Neural cell (in vitro differentiated cells): ENCODE measurements around the gene USP2. TPM values are rescaled to one million over a fixed set of nuclear protein-coding genes. Genes with fewer than 3 reads are reported as not detected.

Experiments
- H2AFZ ChIP-seq: fragments of 200-600, 300-800 bp; sonication (generic), shearing (Covaris generic); 2 replicates; pipeline ENCODE4 v1.6.0; 2014; ENCODE audit warnings: low read depth, mild to moderate bottlenecking, antibody characterized with exemption, low read length, moderate library complexity
- H3F3A ChIP-seq: fragments of 200-600 bp; shearing (Covaris generic); 2 replicates; pipeline ENCODE4 v1.6.1; 2016; ENCODE audit warnings: mild to moderate bottlenecking, moderate library complexity, mixed read lengths, antibody characterized with exemption, low read length; ENCODE audit not compliant: insufficient read depth, poor library complexity, severe bottlenecking
- H3K27ac ChIP-seq: fragments of 200-600, 300-800 bp; sonication (generic), shearing (Covaris generic); 2 replicates; pipeline ENCODE4 v1.5.1; 2014; ENCODE audit warnings: mild to moderate bottlenecking, low read length, moderate library complexity
- H3K27me3 ChIP-seq: fragments of 300-800, 200-600 bp; sonication (generic), shearing (Covaris generic); 2 replicates; pipeline ENCODE4 v1.6.0; 2014; ENCODE audit warnings: mild to moderate bottlenecking, low read depth, low read length, moderate library complexity; ENCODE audit not compliant: insufficient read depth
- H3K36me3 ChIP-seq: fragments of 300-800, 200-600 bp; sonication (generic), shearing (Covaris generic); 2 replicates; pipeline ENCODE4 v1.5.1; 2014; ENCODE audit warnings: mild to moderate bottlenecking, antibody characterized with exemption, low read length, moderate library complexity; ENCODE audit not compliant: insufficient read depth
- H3K4me2 ChIP-seq: fragments of 300-800, 200-600 bp; sonication (generic), shearing (Covaris generic); 2 replicates; pipeline ENCODE4 v1.6.0; 2014; ENCODE audit warnings: mild to moderate bottlenecking, low read length
- H3K4me3 ChIP-seq: fragments of 300-800, 200-600 bp; sonication (generic), shearing (Covaris generic); 2 replicates; pipeline ENCODE4 v1.5.1; 2014; ENCODE audit warnings: mild to moderate bottlenecking, low read length, moderate library complexity
- H3K79me2 ChIP-seq: fragments of 200-600 bp; shearing (Covaris generic); replicated peaks from 2 replicates; pipeline ENCODE4 v1.6.0; 2014; ENCODE audit warnings: mild to moderate bottlenecking, low read length, moderate library complexity; ENCODE audit not compliant: insufficient read depth
- H3K9ac ChIP-seq: fragments of 300-800, 200-600 bp; sonication (generic), shearing (Covaris generic); 2 replicates; pipeline ENCODE4 v1.6.1; 2016; ENCODE audit warnings: mild to moderate bottlenecking, low read length, mixed read lengths
- H3K9me2 ChIP-seq: fragments of 200-600 bp; shearing (Covaris generic); 2 replicates; pipeline ENCODE4 v1.6.1; 2016; ENCODE audit warnings: mild to moderate bottlenecking, low read length, mixed read lengths; ENCODE audit not compliant: insufficient read depth
- H3K9me3 ChIP-seq: fragments of 200-600, 300-800 bp; sonication (generic), shearing (Covaris generic); 2 replicates; pipeline ENCODE4 v1.6.1; 2016; ENCODE audit warnings: mild to moderate bottlenecking, mixed run types, low read length, moderate library complexity, mixed read lengths
- H4K20me1 ChIP-seq: fragments of 200-600 bp; shearing (Covaris generic); 2 replicates; pipeline ENCODE4 v1.6.1; 2016; ENCODE audit warnings: mild to moderate bottlenecking, mixed run types; ENCODE audit not compliant: insufficient read depth
- EP300 ChIP-seq: fragments of 450-650 bp; conservative IDR thresholded peaks from 2 replicates; pipeline ENCODE4 v1.6.1; 2014; ENCODE audit warnings: antibody characterized with exemption, mild to moderate bottlenecking, moderate library complexity; ENCODE audit not compliant: poor library complexity, severe bottlenecking
- EZH2 ChIP-seq: fragments of 200-600, 300-800 bp; shearing (Covaris generic), sonication (generic); IDR thresholded peaks from 2 replicates; pipeline ENCODE4 v1.6.1; 2014; ENCODE audit warnings: antibody characterized with exemption, low read length, borderline replicate concordance, mild to moderate bottlenecking; ENCODE audit not compliant: insufficient read depth, poor library complexity, severe bottlenecking
- MXI1 ChIP-seq: fragments of 450-650 bp; conservative IDR thresholded peaks from 2 replicates; pipeline ENCODE4 v1.6.1; 2014; ENCODE audit warnings: antibody characterized with exemption, mild to moderate bottlenecking; ENCODE audit not compliant: poor library complexity, severe bottlenecking
- POLR2AphosphoS5 ChIP-seq: IDR thresholded peaks from 2 replicates; pipeline ENCODE4 v1.6.1; 2012
- RAD21 ChIP-seq: fragments of 450-650 bp; conservative IDR thresholded peaks from 2 replicates; pipeline ENCODE4 v1.6.1; 2014; ENCODE audit warnings: antibody characterized with exemption, mild to moderate bottlenecking, moderate library complexity
- SMC3 ChIP-seq: fragments of 450-650 bp; conservative IDR thresholded peaks from 2 replicates; pipeline ENCODE4 v1.6.1; 2014; ENCODE audit warnings: antibody characterized with exemption, mild to moderate bottlenecking, moderate library complexity; ENCODE audit not compliant: poor library complexity
- TAF1 ChIP-seq: IDR thresholded peaks from 2 replicates; pipeline ENCODE4 v1.6.1; 2012; ENCODE audit warnings: low read depth
- polyA plus RNA-seq: library from polyadenylated mRNA; depleted of rRNA; stranded (reverse); fragments of >200 nt; gene quantifications from 2 replicates; pipeline ENCODE4 v1.2.3, GENCODE V29; 2014
- TF ChIP-seq, protein P1 (sequence below): IDR thresholded peaks from 2 replicates; pipeline ENCODE4 v1.6.1; 2012; ENCODE audit warnings: borderline replicate concordance
- TF ChIP-seq, protein P2 (sequence below): fragments of 450-650 bp; IDR thresholded peaks from 2 replicates; pipeline ENCODE4 v1.5.1; 2014; ENCODE audit warnings: antibody characterized with exemption, mild to moderate bottlenecking, moderate library complexity; ENCODE audit not compliant: poor library complexity, severe bottlenecking

USP2 gene
- polyA plus RNA-seq, 1 donor from 2014 or later, result 0.59 TPM

DNA sequence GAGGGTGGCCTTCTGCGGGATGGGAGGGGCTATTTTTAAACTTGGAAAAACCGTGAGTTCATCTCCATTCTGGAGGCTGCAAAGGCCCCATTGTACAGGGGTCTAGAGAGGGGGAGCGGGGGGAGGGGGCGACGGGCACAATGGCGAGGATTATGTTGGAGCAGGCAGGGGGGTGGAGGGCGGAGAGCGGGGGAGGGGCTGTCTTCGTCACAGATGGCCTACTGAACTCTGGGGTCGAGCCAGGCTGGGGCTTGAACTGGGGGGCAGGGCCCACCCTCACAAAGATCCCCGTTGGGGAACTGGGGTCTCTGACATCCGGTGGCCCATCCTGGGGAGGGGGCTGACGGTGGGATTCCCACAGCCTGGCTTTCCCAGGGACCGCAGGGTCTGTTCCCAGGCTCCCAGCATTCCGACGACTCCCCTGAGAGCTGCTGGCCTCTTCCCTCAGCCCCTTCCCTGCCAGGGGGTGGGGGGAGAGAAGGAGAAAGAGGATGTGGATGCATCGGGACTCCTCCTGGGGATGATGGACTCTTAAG, 61.2 kb downstream of the USP2 start:
- Histone ChIP-seq H3K27ac (no peak overlapping the region), H3K79me2 (no peaks in the 10 kb centered on the region), H4K20me1 (no peaks in the 10 kb centered on the region), H3K4me3 (no peak overlapping the region), H3K4me2 (no peak overlapping the region), H3K9me2 (no peaks in the 10 kb centered on the region), H3F3A (no peaks in the 10 kb centered on the region), H3K36me3 (no peaks in the 10 kb centered on the region), H3K27me3 (peaks cover 21% of the 10 kb centered on the region), H2AFZ (no peak overlapping the region), H3K9me3 (no peaks in the 10 kb centered on the region), H3K9ac (no peak overlapping the region)
- TF ChIP-seq TAF1 (no peak), SMC3 (no peak), EZH2 (no peak)
- TF ChIP-seq, protein P1, sequence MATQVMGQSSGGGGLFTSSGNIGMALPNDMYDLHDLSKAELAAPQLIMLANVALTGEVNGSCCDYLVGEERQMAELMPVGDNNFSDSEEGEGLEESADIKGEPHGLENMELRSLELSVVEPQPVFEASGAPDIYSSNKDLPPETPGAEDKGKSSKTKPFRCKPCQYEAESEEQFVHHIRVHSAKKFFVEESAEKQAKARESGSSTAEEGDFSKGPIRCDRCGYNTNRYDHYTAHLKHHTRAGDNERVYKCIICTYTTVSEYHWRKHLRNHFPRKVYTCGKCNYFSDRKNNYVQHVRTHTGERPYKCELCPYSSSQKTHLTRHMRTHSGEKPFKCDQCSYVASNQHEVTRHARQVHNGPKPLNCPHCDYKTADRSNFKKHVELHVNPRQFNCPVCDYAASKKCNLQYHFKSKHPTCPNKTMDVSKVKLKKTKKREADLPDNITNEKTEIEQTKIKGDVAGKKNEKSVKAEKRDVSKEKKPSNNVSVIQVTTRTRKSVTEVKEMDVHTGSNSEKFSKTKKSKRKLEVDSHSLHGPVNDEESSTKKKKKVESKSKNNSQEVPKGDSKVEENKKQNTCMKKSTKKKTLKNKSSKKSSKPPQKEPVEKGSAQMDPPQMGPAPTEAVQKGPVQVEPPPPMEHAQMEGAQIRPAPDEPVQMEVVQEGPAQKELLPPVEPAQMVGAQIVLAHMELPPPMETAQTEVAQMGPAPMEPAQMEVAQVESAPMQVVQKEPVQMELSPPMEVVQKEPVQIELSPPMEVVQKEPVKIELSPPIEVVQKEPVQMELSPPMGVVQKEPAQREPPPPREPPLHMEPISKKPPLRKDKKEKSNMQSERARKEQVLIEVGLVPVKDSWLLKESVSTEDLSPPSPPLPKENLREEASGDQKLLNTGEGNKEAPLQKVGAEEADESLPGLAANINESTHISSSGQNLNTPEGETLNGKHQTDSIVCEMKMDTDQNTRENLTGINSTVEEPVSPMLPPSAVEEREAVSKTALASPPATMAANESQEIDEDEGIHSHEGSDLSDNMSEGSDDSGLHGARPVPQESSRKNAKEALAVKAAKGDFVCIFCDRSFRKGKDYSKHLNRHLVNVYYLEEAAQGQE, result no peak

DNA sequence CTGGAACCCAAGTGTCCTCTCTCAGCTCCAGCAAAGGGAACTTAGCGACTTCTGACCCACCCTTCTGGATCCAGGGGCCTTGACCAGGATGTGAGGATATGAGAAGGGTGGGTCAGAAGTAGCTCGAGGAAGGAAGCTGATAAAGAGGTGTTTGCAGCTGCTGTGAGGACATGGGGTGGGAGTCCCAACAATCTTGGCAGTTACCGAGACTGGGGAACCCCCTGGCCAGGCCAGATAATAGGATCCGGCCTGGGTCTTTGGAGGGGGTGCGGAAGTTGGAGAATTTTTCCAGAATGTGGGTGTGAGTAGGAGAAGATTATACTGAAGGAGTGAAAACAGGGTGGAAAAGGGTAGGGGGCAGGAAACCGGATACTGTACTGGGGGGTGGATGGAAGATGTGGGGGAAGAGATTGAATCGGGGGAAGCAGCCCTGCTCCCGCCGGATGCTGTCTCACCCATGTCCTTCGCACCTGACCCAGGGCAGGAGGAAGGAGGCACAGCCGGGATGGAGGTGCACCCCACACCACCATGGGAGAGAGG, 61.7 kb downstream of the USP2 start:
- Histone ChIP-seq H4K20me1 (no peaks in the 10 kb centered on the region), H3K9me2 (no peaks in the 10 kb centered on the region), H2AFZ (no peak overlapping the region), H3K27ac (no peak overlapping the region), H3K27me3 (peaks cover 25% of the 10 kb centered on the region), H3K4me3 (no peak overlapping the region), H3K36me3 (no peaks in the 10 kb centered on the region), H3K4me2 (no peak overlapping the region), H3K9me3 (no peaks in the 10 kb centered on the region), H3F3A (no peaks in the 10 kb centered on the region), H3K79me2 (no peaks in the 10 kb centered on the region), H3K9ac (no peak overlapping the region)
- TF ChIP-seq, protein P1, result no peak
- TF ChIP-seq RAD21, result no peak
- no peak for TF ChIP-seq EZH2
- TF ChIP-seq MXI1, result no peak
- no peak for TF ChIP-seq SMC3
- TF ChIP-seq TAF1, result no peak
- TF ChIP-seq, protein P2, sequence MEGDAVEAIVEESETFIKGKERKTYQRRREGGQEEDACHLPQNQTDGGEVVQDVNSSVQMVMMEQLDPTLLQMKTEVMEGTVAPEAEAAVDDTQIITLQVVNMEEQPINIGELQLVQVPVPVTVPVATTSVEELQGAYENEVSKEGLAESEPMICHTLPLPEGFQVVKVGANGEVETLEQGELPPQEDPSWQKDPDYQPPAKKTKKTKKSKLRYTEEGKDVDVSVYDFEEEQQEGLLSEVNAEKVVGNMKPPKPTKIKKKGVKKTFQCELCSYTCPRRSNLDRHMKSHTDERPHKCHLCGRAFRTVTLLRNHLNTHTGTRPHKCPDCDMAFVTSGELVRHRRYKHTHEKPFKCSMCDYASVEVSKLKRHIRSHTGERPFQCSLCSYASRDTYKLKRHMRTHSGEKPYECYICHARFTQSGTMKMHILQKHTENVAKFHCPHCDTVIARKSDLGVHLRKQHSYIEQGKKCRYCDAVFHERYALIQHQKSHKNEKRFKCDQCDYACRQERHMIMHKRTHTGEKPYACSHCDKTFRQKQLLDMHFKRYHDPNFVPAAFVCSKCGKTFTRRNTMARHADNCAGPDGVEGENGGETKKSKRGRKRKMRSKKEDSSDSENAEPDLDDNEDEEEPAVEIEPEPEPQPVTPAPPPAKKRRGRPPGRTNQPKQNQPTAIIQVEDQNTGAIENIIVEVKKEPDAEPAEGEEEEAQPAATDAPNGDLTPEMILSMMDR, result no peak
- no peak for TF ChIP-seq EP300
- TF ChIP-seq POLR2AphosphoS5, result no peak
